HG03108 (cell line): ENCODE measurements around the gene SEMA4A.

Experiments used
- ATAC-seq: cut with Tn5 transposase; IDR thresholded peaks from one replicate; pipeline ENCODE4 v1.9.1; 2021; ENCODE audit warnings: moderate library complexity; ENCODE audit not compliant: unreplicated experiment

The SEMA4A gene

DNA sequence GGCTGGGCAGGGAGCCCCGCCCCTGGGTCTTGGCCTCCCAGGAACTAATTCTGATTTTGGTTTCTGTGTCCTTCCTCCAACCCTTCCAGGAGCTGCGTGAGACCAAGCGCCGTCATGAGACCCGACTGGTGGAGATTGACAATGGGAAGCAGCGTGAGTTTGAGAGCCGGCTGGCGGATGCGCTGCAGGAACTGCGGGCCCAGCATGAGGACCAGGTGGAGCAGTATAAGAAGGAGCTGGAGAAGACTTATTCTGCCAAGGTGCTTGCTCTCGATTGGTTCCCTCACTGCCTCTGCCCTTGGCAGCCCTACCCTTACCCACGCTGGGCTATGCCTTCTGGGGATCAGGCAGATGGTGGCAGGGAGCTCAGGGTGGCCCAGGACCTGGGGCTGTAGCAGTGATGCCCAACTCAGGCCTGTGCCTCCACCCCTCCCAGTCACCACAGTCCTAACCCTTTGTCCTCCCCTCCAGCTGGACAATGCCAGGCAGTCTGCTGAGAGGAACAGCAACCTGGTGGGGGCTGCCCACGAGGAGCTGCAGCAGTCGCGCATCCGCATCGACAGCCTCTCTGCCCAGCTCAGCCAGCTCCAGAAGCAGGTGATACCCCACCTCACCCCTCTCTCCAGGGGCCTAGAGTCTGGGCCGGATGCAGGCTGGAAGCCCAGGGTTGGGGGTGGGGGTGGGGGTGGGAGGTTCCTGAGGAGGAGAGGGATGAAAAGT, 18.5 kb upstream of the SEMA4A start:
- ATAC-seq: no peak

DNA sequence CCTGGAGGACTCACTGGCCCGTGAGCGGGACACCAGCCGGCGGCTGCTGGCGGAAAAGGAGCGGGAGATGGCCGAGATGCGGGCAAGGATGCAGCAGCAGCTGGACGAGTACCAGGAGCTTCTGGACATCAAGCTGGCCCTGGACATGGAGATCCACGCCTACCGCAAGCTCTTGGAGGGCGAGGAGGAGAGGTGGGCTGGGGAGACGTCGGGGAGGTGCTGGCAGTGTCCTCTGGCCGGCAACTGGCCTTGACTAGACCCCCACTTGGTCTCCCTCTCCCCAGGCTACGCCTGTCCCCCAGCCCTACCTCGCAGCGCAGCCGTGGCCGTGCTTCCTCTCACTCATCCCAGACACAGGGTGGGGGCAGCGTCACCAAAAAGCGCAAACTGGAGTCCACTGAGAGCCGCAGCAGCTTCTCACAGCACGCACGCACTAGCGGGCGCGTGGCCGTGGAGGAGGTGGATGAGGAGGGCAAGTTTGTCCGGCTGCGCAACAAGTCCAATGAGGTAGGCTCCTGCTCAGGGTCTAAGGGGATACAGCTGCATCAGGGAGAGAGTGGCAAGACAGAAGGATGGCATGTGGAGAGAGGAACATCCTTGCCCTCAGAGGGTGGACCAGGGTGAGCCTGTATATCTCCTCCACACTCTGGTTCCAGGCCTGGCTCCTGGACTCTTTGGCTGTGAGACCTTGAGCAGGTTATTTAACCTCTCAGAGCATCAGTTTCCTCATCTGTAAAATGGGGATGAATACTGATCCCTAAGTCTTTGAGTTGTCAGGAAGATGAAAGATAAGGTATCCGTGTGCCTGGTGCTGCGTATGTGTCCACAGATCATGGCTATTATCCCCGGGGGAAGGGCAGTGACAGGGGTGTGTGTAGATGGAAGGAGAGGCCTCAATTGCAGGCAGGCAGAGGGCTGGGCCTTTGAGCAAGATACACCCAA, 17.2 kb upstream of the SEMA4A start:
- ATAC-seq: no peak

DNA sequence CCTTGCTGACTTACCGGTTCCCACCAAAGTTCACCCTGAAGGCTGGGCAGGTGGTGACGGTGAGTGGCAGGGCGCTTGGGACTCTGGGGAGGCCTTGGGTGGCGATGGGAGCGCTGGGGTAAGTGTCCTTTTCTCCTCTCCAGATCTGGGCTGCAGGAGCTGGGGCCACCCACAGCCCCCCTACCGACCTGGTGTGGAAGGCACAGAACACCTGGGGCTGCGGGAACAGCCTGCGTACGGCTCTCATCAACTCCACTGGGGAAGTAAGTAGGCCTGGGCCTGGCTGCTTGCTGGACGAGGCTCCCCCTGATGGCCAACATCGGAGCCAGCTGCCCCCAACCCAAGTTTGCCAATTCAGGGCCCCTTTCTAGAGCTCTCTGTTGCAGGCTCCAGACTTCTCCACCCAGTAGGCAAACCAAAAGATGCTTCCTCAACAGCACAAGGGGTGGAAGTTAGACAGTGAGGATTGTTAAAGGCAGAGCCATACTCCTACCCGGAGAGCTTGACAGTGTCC, 16.4 kb upstream of the SEMA4A start:
- ATAC-seq: no peak

DNA sequence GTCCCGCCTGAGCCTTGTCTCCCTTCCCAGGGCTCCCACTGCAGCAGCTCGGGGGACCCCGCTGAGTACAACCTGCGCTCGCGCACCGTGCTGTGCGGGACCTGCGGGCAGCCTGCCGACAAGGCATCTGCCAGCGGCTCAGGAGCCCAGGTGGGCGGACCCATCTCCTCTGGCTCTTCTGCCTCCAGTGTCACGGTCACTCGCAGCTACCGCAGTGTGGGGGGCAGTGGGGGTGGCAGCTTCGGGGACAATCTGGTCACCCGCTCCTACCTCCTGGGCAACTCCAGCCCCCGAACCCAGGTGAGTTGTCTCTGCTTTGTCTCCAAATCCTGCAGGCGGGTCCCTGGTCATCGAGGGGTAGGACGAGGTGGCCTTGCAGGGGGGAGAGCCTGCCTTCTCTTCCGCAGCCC, 14.9 kb upstream of the SEMA4A start:
- no peak for ATAC-seq

DNA sequence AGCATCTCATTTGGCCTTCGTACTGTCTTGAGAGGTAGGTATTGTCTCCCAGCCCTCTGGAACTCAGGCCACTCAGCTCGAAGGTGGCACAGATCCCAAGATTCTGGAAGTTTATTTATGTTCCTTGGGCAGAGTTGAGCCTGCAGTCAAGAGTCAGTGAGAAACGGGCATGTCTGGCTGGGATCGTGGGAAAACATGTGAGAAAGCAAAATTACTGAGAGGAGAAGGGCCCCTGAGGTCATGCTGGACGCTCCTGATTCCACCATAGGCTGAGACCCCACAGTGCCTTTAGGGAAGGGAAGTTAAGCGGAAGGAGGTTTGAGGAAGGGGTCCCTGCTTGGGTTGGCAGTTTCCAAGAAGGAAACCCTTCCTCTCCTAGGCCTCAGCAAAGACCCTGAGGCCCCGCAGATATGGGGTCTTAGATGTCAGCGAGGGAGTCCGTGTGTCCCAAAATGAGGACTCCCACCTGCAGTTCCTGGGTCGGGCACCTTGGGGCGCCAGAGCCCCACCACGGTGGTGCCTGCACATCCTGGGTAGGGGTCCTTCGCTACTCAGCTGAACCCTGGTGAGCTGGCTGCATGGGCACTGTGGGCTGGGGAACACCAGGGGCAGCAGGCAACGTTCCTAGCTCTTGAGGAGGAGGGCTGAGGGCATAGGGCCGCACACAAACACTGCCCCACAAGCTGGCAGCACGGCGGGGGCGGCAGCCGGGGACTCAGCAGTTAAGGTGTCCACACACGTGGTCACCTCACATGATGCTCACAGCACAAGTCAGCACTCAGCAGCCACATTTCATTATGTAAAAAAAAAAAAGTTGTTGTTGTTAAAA, 12.3 kb upstream of the SEMA4A start:
- ATAC-seq: no peak

DNA sequence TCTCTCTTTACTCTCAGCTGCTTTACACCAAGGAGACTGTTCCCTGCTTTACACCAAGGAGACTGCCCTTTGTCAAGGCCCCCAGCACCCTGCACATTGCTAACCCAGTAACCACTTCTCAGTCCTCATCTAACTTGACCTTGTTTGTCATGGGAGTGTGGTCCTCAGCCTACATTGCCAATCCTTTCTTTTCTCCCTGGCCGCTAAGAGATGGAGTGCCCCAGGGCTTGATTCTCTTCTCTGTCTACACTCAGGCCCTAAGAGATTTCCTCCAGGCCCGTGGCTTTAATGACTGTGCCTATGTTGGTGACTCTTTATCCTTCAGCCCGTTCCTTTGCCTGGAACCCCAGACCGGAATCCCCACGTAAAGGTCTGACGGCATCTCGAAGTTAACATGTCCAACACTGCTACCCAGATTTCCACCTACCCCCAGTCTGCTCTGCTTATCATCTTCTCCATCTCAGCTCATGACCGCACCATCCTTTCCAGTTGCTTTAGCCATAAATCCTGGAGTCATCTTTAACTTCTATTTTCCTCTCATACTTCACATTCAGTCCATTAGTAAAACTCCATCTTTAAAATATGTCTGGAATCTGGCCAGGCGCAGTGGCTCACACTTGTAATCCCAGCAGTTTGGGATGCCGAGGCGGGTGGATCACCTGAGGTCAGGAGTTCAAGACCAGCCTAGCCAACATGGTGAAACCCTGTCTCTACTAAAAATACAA, 9.5 kb upstream of the SEMA4A start:
- no peak for ATAC-seq

DNA sequence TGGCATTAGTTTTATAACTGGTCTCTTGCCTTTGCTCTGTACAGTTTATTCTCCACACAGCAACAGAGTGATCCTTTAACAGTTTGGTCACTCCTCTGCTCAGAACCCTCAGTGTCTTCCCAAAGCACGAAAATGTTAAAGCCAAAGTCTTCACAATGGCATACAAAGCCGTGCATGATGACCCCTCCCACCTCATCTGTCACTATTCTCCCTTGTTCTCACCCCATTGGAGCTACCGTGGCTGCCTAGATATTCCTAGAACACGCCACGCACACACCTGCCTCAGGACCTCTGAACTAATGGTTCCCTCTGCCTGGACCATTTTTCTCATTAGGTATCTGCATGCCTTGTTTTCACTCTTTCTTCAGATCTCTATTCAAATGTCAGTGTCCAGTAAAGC, 8.6 kb upstream of the SEMA4A start:
- ATAC-seq: no peak

DNA sequence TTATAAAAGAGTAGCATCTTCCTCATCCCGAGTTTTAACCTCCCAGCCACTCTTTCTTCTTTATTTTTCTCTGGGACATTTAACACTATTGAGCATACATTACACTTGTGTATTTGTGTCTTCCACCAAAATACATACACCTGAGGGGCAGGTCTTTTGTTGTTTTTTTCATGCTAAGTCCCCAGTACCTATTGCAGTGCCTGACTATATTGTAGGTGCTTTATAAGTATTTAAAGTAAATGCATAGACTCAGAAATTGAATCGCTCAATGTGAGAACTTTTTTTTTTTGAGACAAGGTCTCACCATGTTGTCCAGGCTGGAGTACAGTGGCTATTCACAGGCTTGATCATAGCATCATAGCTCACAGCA, 7.8 kb upstream of the SEMA4A start:
- ATAC-seq: no peak

DNA sequence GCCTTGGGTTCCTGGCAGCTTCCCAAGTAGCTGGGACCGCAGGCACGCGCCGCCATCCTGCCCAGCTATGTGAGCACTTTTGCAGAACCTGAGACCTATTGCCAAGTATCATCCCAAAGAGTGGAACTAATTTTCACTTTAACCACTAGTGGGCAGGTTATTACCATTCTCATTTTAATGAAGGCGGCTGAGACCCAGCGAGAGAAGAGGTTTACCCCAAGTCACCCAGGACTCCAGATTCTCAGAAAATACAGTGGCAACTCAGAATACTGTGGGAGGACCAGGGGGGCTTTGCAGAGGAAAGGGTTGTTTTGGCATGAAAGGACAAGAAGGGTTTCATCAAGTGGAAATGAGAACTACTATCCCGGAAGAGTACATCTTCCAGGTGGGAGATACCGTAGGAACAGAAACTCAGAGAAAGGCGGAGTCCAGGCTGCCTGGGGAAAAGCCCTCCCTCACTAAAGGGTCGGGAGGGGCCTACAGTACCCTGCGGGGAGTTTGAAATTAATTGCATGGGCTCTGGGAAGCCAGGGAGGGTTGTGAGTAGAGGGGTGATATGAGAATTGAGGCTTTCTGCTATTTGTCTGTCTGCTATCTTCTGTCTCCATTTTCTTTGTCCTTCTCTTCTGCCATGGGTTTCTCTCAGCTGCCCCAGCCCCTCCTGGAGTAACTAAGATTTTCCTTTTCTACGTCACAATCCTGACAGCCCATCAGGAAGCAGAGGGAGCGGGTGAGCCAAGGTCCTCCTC, 7.2 kb upstream of the SEMA4A start:
- ATAC-seq: no peak

DNA sequence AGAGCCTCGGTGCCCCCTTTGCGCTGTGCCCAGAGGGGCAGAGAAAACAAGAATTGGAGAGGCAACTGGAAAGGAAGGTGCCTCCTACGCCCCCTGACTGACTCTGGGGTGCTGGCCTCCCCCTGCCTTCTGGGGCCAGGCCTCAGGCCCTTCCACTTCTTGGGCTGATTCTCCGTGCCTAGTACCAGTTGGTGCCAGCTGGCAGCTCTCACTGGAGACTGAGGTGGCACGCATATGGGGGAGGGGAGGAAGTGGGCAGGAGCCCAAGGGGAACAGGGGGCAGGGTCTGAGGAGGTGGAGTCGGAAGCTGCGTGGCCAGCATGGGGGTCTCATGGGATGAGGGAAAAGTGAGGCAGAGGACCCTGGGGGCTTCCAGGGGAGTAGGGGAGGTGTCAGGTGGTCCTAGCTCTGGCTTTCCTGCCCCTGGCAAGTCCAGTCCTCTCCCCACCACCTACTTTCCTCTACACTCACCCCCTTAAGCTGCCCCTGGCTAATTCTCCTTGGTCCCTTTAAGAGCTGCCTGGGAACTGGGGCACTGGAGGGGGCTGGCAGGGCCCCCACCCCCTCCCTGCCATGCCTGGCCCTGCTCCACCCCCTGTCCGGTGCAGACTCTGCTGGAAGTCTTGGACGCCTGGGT, 6.5 kb upstream of the SEMA4A start:
- ATAC-seq: no peak

DNA sequence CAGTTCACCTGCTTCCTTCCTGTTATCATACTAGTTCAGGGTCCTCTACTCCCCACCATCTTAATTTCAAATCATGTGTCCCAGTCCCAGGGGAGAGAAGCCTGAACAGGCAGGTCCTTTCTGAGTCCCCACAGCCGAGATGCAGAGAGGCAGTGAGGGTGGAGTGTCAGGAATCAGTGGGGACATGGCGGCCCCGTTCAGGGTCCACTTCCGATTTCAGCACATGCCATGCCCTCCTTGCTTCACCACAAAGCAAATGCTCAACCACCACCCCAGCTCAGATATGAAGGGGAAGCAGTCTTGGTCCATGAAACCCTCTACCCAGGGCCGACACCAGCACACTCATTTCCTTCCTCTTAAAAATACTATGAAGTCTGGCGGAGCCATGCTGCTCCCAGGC, 5.2 kb upstream of the SEMA4A start:
- no peak for ATAC-seq

DNA sequence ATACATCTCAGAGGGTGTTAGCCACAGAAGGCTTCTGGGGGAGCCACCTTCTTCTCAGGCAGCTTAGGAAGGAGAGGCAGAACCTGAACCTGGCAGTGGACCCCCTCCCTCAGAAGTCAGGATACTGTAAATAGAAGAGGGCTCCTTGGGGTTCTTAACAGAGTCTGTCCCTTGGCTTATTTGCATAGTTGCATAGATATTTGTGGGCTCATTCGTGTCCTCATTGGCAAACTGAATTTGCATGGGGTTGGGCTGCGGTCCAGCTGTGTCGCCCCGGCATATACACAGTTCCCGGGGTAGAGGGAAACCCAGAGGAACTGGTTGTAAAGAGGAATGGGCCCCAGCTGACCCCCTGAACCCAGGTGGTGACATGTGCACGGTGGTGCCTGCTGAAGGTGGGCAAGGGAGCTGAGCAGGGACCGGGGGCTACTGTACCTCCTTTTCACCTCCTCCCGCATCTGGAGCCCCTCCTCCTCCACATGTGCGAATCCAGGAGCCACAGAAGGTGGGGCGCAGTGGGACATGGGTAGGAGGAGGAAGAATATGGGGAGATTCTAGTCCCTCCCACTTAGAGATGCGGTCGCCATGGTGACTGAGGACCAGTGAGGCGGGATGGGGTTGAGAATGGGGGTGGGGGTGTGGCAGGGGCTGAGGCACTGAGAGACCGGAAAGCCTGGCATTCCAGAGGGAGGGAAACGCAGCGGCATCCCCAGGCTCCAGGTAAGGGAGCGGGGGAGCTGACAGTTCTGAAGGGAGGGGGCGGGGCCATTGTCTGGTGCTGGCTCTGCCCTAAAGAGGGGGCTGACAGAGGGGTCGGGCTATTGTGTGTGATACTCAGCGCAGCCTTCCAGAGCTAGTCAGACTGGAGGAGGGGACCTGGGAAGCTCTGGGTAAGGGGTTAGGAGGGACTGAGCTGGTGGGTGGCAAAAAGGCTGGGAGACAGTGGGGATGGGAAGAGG, 3.7 kb upstream of the SEMA4A start:
- peak; percentile 30 for ATAC-seq

DNA sequence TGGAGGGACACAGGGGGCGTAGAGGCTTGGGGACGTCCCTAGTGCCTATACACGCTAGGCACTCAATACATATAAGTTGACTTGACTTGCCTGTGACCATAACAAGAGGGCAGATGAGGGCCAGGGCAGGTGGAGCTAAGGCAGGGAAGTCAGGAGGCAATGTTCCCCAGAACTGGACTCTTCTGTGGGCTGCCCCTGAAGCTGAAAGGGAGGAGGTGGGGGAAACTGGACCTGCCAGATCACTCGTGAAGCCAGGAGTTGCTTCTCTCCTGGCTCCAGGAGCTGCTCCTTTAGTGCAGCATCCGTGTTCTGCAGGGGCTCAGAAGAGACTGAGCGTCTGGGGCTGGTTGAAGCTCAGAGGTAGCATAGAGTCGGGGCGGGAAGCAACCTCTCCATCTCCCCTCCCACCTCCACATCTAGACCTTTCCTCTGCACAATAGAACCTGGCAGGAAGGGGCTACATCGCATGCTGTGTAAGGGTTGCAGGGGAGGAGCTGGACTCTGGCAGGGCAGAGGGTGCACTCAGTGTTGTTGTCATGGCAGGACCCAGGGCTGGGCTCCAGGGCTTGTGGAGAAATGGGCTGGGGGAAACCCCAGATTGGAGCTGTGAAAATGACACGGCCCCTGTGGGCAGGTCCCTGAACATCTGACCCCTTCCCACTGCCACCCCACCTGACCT, 2.9 kb upstream of the SEMA4A start:
- ATAC-seq: no peak

DNA sequence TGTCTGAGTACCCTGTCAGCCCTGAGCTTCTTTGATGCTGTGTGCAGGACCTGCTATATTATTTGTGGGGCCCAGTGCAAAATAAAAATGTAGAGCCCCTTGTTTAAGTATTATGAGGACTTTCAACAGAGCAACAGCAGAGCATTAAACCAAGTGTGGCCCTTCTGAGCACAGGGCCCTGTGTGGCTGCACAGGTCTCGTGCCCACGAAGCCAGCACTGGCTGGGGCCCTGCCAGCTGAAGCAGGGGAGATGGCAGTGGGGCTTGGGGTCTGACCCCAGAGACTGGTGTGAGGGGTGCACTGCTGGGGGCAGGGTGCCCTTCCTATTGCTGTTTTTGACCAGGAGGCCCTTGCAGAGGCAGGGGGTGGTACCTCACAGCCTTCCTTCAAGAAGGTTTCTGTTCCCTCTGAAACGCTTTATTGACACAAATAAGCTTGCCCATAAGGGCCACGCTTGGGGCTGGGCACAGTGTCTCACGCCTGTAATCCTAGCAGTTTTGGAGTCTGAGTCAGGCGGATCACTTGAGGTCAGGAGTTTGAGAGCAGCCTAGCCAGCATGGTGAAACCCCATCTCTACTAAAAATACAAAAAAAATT, 2.2 kb upstream of the SEMA4A start:
- peak; percentile 29 for ATAC-seq

DNA sequence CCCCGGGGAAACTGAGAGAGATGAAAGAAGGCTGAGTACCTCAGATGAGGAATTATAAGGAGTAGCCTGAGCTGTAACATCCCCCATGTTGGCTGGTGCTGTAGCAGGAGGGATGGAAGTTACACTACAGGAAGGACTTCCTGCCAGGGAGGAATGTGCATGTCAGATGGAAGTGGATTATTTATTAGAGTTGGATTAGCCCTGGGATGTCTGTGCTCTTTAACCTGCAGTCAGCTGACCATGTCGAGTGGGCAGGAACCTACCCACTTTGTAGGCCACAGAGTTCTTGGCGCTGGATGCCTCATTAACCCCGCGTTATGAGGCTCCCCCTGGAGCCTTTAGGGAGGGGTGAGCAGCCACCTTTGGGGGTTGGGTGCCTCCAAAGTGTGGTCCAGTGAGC, 757 bp upstream of the SEMA4A start:
- ATAC-seq: no peak

DNA sequence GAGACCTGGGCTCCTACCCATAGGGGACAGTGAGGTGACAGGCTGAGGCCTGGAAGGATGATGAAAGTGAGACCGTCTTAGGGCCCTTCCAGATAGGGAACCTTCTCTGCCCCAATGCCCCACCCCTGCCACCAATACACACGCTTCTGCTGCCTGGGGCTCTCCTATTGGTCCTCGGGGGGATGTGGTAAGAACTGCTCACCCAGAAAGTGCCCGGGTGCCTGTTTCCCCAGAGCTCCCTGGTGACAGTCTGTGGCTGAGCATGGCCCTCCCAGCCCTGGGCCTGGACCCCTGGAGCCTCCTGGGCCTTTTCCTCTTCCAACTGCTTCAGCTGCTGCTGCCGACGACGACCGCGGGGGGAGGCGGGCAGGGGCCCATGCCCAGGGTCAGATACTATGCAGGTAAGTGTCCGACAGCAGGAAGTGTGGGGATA, 948 bp downstream of the SEMA4A start:
- ATAC-seq: peak; percentile 48
